GM12873 (cell line): ENCODE measurements around the gene DHRS9.

Experiments
- CTCF ChIP-seq: IDR thresholded peaks from 2 replicates; pipeline ENCODE4 v1.5.1; 2012; ENCODE audit warnings: low read depth, mild to moderate bottlenecking, moderate library complexity, low read length, control low read depth; ENCODE audit not compliant: insufficient read depth; ENCODE audit errors: missing control alignments

DHRS9 gene

GRCh38 chr2:169069341-169069740 lies at the start of gene DHRS9:
Gene DHRS9 (plus strand): TSS chr2:169069563. CDS start chr2:169081582, 12,019 bp downstream.
- TF ChIP-seq CTCF = no peak

- TF ChIP-seq CTCF = no peak
These were observed 46.2 kb upstream of the DHRS9 start for GRCh38 chr2:169023161-169023560.

GRCh38 chr2:169026056-169026455 lies 43.3 kb upstream of the DHRS9 start:
- no peak for TF ChIP-seq CTCF

GRCh38 chr2:169027234-169027633 lies 42.1 kb upstream of the DHRS9 start:
- TF ChIP-seq CTCF = no peak

- no peak for TF ChIP-seq CTCF
These were observed 40.0 kb upstream of the DHRS9 start for GRCh38 chr2:169029341-169029740.

GRCh38 chr2:169031202-169031601 lies 38.2 kb upstream of the DHRS9 start, which contains the start of gene ABCB11:
Gene ABCB11 (minus strand): TSS chr2:169031324. CDS start chr2:169018125, 13,199 bp downstream.
- no peak for TF ChIP-seq CTCF

GRCh38 chr2:169034256-169034655 lies 35.1 kb upstream of the DHRS9 start:
- no peak for TF ChIP-seq CTCF
